Neural cell (in vitro differentiated cells): ENCODE measurements around the gene GNAQ.

Experiments used
- EZH2 ChIP-seq: fragments of 200-600, 300-800 bp; shearing (Covaris generic), sonication (generic); IDR thresholded peaks from 2 replicates; pipeline ENCODE4 v1.6.1; 2014; ENCODE audit warnings: antibody characterized with exemption, low read length, borderline replicate concordance, mild to moderate bottlenecking; ENCODE audit not compliant: insufficient read depth, poor library complexity, severe bottlenecking
- POLR2AphosphoS5 ChIP-seq: IDR thresholded peaks from 2 replicates; pipeline ENCODE4 v1.6.1; 2012
- SMC3 ChIP-seq: fragments of 450-650 bp; conservative IDR thresholded peaks from 2 replicates; pipeline ENCODE4 v1.6.1; 2014; ENCODE audit warnings: antibody characterized with exemption, mild to moderate bottlenecking, moderate library complexity; ENCODE audit not compliant: poor library complexity
- TAF1 ChIP-seq: IDR thresholded peaks from 2 replicates; pipeline ENCODE4 v1.6.1; 2012; ENCODE audit warnings: low read depth
- TF ChIP-seq, protein P1 (sequence below): fragments of 450-650 bp; IDR thresholded peaks from 2 replicates; pipeline ENCODE4 v1.5.1; 2014; ENCODE audit warnings: antibody characterized with exemption, mild to moderate bottlenecking, moderate library complexity; ENCODE audit not compliant: poor library complexity, severe bottlenecking

DNA sequence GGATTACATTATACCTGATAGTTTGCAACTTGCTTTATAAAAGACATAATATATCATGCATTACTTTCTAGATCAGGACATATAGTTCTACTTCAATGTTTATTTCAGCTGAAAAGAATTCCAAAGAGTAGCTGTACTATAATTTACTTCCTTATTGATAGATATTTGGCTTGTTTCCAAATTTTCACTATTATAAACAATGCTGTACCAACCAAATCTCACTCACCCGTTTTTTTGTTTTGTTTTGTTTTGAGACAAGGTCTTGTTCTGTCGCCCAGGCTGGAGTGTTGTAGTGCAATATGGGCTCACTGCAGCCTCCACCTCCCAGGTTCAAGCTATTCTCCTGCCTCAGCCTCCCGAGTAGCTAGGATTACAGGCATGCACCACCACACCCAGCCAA lies 132.7 kb downstream of the GNAQ start:
- TF ChIP-seq EZH2 (no peak), SMC3 (no peak), TAF1 (no peak), POLR2AphosphoS5 (no peak)
- TF ChIP-seq, protein P1, sequence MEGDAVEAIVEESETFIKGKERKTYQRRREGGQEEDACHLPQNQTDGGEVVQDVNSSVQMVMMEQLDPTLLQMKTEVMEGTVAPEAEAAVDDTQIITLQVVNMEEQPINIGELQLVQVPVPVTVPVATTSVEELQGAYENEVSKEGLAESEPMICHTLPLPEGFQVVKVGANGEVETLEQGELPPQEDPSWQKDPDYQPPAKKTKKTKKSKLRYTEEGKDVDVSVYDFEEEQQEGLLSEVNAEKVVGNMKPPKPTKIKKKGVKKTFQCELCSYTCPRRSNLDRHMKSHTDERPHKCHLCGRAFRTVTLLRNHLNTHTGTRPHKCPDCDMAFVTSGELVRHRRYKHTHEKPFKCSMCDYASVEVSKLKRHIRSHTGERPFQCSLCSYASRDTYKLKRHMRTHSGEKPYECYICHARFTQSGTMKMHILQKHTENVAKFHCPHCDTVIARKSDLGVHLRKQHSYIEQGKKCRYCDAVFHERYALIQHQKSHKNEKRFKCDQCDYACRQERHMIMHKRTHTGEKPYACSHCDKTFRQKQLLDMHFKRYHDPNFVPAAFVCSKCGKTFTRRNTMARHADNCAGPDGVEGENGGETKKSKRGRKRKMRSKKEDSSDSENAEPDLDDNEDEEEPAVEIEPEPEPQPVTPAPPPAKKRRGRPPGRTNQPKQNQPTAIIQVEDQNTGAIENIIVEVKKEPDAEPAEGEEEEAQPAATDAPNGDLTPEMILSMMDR: no peak
